GM19372 (cell line): Measurements from ENCODE around the gene ULK4.
"Not testable (repeated sequence)": the region's sequence is repeated elsewhere in the genome, so short reads cannot be mapped to it uniquely, and the experiment has no call there.

ENCODE experiments used
- ATAC-seq: cut with Tn5 transposase; IDR thresholded peaks from one replicate; pipeline ENCODE4 v1.9.1; 2021; ENCODE audit warnings: mild to moderate bottlenecking, low read depth, moderate library complexity; ENCODE audit not compliant: unreplicated experiment

Gene ULK4

DNA sequence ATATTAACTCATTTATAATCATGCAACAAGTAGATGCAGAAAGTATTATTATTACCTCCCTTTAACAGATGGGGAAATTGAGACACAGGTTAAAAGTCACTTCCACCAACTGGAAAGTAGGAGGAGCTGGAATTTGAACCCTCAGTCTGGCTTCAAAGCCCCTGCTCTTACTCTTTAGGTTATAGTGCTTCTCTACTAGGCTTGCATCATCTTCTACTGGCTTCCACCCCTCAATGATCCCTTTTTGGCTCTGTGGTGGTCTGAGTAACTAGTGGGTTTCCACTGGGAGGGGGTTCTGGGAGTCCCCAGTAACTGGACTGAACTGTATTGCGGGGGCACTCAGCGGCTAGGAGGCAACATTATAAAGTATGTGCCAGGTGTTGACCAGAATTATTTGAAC, 671.6 kb downstream of the ULK4 start:
- ATAC-seq: no peak

DNA sequence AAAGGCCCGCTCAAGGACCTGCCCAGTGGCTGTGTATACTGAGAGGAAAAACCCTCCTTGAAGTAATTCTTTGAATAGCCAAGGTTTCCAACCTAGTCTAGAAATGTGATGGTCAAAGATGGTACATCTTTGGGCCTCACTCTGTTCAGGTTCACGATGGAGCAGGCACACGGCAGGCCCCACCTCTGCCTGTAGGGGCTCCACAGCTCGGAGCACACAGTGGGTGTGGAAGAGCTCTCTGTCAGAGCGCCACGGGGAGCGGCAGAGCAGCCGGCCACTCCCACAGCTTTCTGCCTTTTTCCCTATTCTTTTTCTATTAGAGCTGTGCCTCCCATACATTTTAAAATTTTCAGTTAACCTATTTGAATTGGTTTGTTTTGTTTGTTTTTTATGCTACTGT, 673.1 kb downstream of the ULK4 start:
- ATAC-seq: no peak

DNA sequence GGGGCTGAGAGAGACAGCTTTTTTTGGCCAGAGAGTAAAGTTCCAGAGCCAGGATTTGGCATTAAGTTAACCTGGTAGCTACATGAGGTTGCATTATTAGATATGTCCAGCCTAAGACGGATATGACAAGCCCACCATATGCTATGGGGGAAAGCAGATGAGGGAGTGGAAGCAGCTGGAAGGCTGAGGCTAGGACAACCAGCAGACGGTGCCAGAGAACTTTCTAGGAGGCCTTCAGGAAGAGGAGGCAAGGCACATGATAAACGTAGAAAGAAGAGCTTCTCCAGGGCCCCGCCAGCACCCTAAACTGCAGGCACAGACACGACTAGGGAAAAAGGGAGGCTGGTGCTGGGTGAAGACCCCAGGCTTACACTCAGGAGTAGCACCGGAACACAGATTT, 675.6 kb downstream of the ULK4 start:
- ATAC-seq: no peak

GRCh38 chr3:41284934-41285333, 677.0 kb downstream of the ULK4 start:
- not testable (repeated sequence) for ATAC-seq

- ATAC-seq: no peak
Measured at GRCh38 chr3:41277790-41278465, 684.0 kb downstream of the ULK4 start.

DNA sequence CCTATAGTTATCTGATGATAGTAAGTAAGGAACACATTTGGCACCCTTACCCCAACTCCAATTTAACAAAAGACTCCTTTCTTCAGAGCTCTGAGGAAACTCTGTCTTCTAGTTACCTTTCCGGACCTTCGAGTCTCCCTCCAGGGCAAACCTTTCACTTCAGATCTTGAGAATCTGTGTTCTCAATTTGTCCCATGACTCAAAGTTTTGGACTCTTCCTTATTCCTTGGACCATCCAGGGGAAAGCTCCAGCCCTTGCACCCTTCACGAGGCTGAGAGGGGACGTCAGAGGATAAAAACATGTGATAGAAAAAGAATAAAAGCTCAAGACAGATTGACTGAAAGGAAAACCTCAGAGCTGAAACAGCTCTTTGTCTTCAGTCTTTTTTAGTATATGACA, 685.7 kb downstream of the ULK4 start:
- ATAC-seq: no peak

- ATAC-seq: no peak
Measured at GRCh38 chr3:41274944-41275668, 686.8 kb downstream of the ULK4 start.

DNA sequence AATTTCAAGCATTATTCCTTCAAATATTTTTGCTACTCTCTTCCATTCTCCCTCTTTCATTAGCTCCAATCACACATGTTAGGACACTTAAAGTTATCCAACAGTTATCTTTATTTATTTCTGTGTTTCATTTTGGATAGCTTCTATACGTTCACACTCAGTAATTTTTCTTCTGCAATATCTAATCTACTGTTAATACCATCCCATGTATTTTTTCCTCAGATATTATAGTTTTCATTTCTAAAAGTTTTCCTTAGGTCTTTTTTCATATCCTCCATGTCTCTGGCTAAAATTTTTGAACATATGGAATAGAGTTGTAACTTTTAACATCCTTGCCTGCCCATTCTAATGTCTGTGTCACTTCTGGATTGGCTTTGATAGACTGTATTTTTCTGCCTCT, 689.2 kb downstream of the ULK4 start:
- ATAC-seq: no peak

DNA sequence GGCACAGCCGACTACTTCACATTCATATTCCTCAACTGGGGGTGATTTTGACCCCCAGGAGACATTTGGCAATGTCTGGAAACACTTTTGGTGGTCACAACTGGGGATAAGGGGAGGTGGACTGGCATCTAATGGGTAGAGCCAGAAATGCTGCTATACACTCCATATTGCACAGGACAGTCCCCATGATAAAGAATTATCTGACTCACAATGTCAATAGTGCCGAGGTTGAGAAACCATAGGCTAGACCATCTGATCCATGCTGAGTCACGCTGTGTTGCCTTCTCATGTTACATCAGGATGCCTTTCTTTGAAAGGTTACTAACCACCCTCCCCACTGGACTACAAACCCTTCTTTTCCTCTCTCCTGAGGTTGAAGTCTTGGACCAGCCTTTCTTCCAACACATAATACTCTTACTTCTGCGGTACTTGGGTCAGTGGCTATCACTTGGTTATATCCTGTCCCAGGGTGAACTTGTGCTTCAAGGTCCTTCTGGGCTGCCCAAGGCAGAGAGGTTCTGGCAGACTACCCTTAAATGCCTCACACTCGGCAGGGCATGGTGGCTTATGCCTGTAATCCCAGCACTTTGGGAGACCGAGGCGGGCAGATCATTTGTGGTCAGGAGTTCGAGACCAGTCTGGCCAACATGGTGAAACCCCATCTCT, 693.8 kb downstream of the ULK4 start:
- ATAC-seq: no peak

- ATAC-seq: no peak
Measured at GRCh38 chr3:41265823-41266273, 696.1 kb downstream of the ULK4 start.

DNA sequence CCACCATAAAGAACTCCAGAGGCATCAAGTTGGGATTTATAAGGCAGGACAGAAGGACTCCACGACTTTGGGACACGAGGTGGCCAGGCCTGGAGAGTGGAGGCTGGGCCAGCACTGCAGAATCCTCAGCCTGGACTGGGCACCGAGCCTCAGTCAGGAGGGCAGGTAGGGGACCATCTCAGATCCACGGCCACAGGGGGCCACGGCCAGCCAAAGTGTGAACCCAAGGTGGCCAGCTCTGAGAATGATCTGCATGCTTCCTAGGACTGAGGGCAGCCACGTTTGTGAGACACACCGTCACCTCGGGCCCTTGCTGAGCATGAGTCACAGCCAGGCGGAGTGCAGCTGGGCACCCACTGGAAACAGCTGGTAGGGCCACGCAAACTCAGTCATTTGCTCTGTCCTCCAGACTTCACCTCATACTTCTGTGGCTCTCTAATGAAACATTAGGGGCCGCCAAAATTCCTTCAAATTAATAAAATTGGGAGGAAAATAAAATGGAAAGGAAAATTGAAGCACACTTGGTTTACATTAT, 696.8 kb downstream of the ULK4 start:
- no peak for ATAC-seq

- ATAC-seq: no peak
Measured at GRCh38 chr3:41260063-41260450, 701.8 kb downstream of the ULK4 start.

DNA sequence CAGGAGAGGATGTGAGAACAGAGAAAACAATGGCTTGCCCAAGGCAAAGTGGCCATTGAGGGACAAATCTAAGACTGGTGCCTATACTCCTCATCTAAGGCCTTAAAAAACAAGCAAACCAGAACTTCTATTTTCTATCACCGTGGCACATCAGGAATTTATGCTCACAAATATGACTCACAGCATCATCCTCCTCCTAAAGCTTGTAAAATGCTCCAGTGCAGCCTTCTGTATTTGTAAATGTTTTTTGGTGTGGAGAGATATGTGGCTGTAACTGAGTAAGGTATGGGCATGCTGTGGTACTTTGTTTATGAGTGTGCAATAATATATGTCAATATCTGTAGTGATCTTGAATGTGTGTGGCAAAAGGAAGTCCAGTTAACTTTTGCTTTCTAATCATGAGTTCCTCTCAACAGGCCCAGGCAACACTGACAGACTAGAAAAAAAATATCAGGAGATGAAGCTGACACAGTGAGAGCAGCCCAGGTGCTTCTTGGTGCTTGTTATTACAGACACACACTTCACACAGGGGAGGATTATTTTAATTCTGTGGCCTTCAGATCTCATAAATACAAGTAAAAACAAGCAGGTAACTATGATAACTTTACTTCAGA, 702.3 kb downstream of the ULK4 start:
- no peak for ATAC-seq

DNA sequence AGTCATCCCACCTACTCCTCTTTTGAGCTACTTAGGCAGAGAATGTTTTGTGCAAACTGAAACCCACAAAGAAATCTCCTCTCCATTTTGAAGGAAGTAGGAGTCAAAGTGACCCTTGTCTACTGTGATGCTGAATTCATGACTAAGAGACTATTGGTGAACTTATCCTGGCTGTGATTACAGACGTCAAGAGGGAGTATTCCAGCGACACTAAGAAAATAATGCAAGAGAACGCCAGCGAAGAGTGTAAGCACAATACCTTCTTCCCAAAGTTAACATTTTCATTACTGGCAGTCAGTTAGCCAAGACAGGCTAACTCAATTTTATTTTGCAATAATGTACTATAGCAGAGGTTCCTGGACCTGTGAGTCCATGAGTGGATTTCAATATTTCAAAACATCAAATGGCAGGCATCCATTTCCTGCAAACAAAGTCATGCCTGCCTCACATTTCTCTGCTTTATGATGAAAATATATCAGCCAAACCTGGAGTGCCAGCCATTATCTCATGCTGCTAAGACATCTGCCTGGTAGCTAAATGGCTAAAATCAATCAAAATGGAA, 703.6 kb downstream of the ULK4 start:
- no peak for ATAC-seq

DNA sequence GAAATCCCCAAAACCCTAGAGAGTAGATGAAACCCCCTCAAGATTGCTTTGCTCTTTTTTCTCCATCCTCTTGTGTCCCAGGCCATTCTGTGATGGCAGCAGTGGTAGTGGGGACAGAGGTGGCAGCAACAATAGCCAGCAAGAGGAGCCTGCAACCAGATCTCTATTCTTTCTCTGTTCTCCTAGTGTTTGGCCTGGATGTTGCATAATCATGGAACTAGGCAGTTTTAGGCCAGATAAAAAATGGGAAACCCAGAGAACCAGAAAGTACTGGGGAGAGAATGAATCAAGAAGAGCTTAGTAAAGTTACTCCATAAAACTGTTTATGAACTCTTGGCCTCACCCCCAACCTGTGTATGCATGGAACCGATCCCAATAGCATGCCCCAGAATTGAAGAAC, 710.3 kb downstream of the ULK4 start:
- no peak for ATAC-seq

DNA sequence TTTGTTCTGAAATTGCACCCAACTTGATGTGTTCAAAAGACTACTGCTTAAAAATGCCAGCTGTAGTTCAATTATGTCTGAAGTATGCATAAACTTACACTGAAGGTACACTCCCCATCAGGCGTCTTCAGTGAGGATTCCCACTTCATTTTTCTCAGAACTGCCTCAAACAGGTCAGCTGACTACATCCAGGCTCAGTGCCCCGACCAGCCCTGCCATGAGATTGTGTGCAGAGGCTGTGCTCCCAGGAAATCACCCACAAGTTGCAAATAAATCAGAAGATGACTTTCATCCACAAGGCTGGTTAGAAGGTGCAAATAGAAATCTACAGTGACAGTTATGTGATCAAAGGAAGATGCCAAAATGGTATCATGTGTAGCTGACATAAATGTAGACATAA, 711.1 kb downstream of the ULK4 start:
- no peak for ATAC-seq

DNA sequence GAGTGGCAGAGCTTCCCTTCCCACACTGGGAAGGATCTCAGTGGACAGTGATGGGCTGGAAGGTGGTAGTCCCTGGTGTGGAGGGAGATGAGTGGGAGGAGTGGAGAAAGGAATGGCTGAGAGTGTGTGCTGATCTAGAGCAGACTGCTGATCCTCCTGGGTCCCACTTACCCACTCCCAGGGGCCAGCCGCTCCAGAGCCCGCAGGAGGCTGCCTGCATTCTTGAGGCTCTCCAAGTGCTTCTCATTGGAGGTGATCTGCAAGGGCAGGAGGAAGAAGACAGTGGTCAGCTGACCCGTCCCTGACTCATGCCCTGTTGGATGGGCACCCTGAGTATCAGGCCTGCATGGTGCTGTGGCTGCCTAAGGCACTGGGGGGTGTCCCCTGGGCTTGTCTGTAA, 712.6 kb downstream of the ULK4 start:
- no peak for ATAC-seq

DNA sequence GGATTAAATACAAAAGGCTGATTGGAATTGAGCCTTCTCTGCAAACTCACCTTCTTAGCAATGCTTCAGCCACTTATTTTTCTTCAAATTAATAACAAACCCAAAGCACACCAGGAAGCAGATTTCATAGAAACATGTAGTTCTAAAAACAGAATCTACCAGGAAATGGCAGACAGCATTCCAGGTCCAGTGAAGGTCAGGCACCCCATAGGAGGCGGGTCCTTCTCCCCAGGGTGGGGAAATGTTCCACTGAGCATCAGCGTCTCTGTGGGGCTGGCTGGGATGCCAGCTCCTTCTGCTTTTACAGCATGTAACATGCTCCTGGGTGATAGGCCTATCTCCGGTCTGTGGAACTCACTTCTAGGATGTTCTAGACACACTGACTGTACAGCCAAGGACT, 713.4 kb downstream of the ULK4 start:
- ATAC-seq: no peak

DNA sequence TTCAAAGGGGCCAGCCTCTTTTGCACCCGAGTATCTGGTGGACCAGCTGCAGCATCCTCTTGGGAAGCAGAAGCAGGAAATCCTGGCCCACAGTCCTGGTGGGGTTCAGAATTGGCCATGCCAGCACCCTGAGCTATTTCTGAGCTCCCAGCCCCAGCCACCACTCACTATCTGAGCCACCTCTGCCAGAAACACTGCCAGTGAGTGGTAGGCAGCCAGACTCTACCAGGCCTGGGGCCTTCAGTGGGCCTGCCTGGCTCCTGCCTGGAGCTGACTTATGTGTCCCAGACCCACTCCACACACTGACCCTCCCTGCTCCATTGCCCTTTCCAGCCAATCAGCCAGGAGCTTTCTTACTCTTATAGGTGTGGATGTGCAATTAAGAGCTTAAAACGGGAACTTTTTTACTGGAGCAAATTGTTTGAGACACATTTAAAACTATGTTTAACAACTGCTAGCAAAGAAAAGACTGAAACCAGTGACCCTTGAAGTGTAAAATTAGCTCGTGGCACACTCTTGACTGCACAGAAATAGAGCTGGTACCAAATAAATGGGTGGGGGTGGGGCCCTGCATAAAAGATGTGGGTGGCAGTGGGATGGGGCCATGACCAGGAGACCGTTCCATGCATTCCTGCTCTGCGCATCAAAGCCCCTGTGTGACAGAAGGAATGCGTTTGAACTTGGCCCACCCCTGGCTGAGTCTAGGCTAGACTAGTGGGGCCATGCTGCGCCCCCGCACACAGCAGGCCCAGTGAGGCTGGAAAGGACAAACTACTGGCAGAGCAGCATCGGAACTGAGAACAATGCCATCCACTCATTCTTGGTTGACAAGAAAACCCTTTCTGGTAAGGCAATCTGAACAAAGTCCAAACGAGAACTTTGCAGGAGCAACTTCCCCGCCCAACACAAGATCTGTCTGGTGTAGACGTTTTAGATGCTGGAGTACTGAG, 714.6 kb downstream of the ULK4 start:
- no peak for ATAC-seq
